GM23338 (cell line): ENCODE measurements around the gene CRK. TPM values are rescaled to one million over a fixed set of nuclear protein-coding genes. Genes with fewer than 3 reads are reported as not detected.

Experiments used
- ATAC-seq: fragments of 200-7000 bp; cut with Tn5 transposase; 3 replicates; pipeline ENCODE4 v1.9.1; 2020
- DNase-seq: peaks from one replicate; pipeline ENCODE4 v3.0.0-alpha.2; 2015; ENCODE audit warnings: low spot score
- H2AFZ ChIP-seq: fragments of 200-600 bp; sonication (generic); 2 replicates; pipeline ENCODE4 v1.8.0; 2016; ENCODE audit warnings: antibody characterized with exemption, mild to moderate bottlenecking, moderate library complexity
- H3F3A ChIP-seq: fragments of 200-600 bp; sonication (generic); replicated peaks from 2 replicates; pipeline ENCODE4 v1.8.0; 2017; ENCODE audit warnings: antibody characterized with exemption, mixed run types, low read depth
- H3K27ac ChIP-seq: fragments of 200-600 bp; sonication (generic); 2 replicates; pipeline ENCODE4 v1.6.1; 2016; ENCODE audit warnings: low read depth
- H3K27me3 ChIP-seq: fragments of 200-600 bp; sonication (generic); 2 replicates; pipeline ENCODE4 v1.8.0; 2016; ENCODE audit warnings: mild to moderate bottlenecking, mixed run types, moderate library complexity; ENCODE audit not compliant: insufficient read depth
- H3K36me3 ChIP-seq: fragments of 200-600 bp; sonication (generic); 2 replicates; pipeline ENCODE4 v1.8.0; 2016; ENCODE audit warnings: mild to moderate bottlenecking; ENCODE audit not compliant: insufficient read depth
- H3K4me1 ChIP-seq: fragments of 200-600 bp; sonication (generic); 2 replicates; pipeline ENCODE4 v1.8.0; 2016; ENCODE audit warnings: mild to moderate bottlenecking, moderate library complexity; ENCODE audit not compliant: insufficient read depth
- H3K4me2 ChIP-seq: fragments of 200-600 bp; sonication (generic); 2 replicates; pipeline ENCODE4 v1.7.1; 2017; ENCODE audit warnings: mixed run types
- H3K4me3 ChIP-seq: fragments of 200-600 bp; sonication (generic); 2 replicates; pipeline ENCODE4 v1.6.1; 2016; ENCODE audit warnings: mixed run types
- H3K79me2 ChIP-seq: fragments of 200-600 bp; sonication (generic); replicated peaks from 2 replicates; pipeline ENCODE4 v1.8.0; 2017; ENCODE audit warnings: mild to moderate bottlenecking; ENCODE audit not compliant: insufficient read depth
- H3K9me2 ChIP-seq: fragments of 200-600 bp; sonication (generic); 2 replicates; pipeline ENCODE4 v1.8.0; 2017; ENCODE audit not compliant: insufficient read depth
- H4K20me1 ChIP-seq: fragments of 200-600 bp; sonication (generic); replicated peaks from 2 replicates; pipeline ENCODE4 v1.8.0; 2017; ENCODE audit warnings: mild to moderate bottlenecking; ENCODE audit not compliant: insufficient read depth
- H3K27ac Mint-ChIP-seq: 2 replicates; pipeline ENCODE4 v1.8.0; 2020; ENCODE audit warnings: inconsistent platforms, mild to moderate bottlenecking, moderate library complexity, mixed read lengths
- H3K27me3 Mint-ChIP-seq: 3 replicates; pipeline ENCODE4 v1.8.0; 2022; ENCODE audit warnings: low read depth, mild to moderate bottlenecking, moderate library complexity, mixed read lengths, inconsistent platforms; ENCODE audit not compliant: insufficient read depth, poor library complexity
- H3K36me3 Mint-ChIP-seq: 3 replicates; pipeline ENCODE4 v1.8.0; 2021; ENCODE audit warnings: low read depth, mild to moderate bottlenecking, inconsistent platforms, moderate library complexity, mixed read lengths
- H3K4me1 Mint-ChIP-seq: 3 replicates; pipeline ENCODE4 v1.8.0; 2020; ENCODE audit warnings: mild to moderate bottlenecking, inconsistent platforms, mixed read lengths
- H3K4me3 Mint-ChIP-seq: 3 replicates; pipeline ENCODE4 v1.8.0; 2021; ENCODE audit warnings: moderate library complexity, mild to moderate bottlenecking, inconsistent platforms, mixed read lengths
- H3K9me3 Mint-ChIP-seq: 3 replicates; pipeline ENCODE4 v1.8.0; 2020; ENCODE audit warnings: moderate library complexity, mild to moderate bottlenecking, inconsistent platforms, mixed read lengths
- CREB1 ChIP-seq: fragments of 250-450 bp; sonication (Bioruptor Pico); IDR thresholded peaks from 2 replicates; pipeline ENCODE4 v1.5.0; 2020; ENCODE audit warnings: low read depth, mild to moderate bottlenecking, moderate library complexity
- EZH2 ChIP-seq: fragments of 200-600 bp; sonication (generic); IDR thresholded peaks from one replicate; pipeline ENCODE4 v1.8.0; 2017; ENCODE audit warnings: antibody characterized with exemption, mild to moderate bottlenecking, low read depth; ENCODE audit not compliant: unreplicated experiment
- EZH2phosphoT487 ChIP-seq: fragments of 200-600 bp; sonication (generic); IDR thresholded peaks from one replicate; pipeline ENCODE4 v1.8.1; 2018; ENCODE audit warnings: antibody characterized with exemption; ENCODE audit not compliant: unreplicated experiment
- JUNB ChIP-seq: IDR thresholded peaks from one replicate; pipeline ENCODE4 v1.6.1; 2016; ENCODE audit warnings: antibody characterized with exemption; ENCODE audit not compliant: unreplicated experiment
- STAT1 ChIP-seq: IDR thresholded peaks from one replicate; pipeline ENCODE4 v1.6.1; 2016; ENCODE audit warnings: antibody characterized with exemption; ENCODE audit not compliant: unreplicated experiment
- ZNF114 ChIP-seq: fragments of 250-450 bp; sonication (Bioruptor Pico); IDR thresholded peaks from 2 replicates; pipeline ENCODE4 v1.5.0; 2020; ENCODE audit warnings: mild to moderate bottlenecking, moderate library complexity
- ZNF331 ChIP-seq: fragments of 250-450 bp; sonication (Bioruptor Pico); IDR thresholded peaks from 2 replicates; pipeline ENCODE4 v1.5.0; 2020; ENCODE audit warnings: low read depth, mild to moderate bottlenecking, moderate library complexity
- ZNF462 ChIP-seq: fragments of 250-450 bp; sonication (Bioruptor Pico); IDR thresholded peaks from 2 replicates; pipeline ENCODE4 v1.5.0; 2020; ENCODE audit warnings: mild to moderate bottlenecking, moderate library complexity
- polyA plus RNA-seq: library from polyadenylated mRNA; unstranded; fragments of >200 nt; fragmentation: Nextera tagmentation; extraction: Ambion mirVana; gene quantifications from 2 replicates; pipeline ENCODE4 v1.2.1, GENCODE V29; 2016
- total RNA-seq: library from RNA; depleted of rRNA; stranded (reverse); fragments of >200 nt; shearing (Covaris generic); gene quantifications from 2 replicates; pipeline ENCODE4 v1.2.3, GENCODE V29; 2014

The CRK gene
- total and polyA plus RNA-seq, 2 experiments from 2014 or later: 32.6 to 59.8 TPM

GRCh38 chr17:1470755-1471462, 14.9 kb upstream of the CRK start (continued):
- TF ChIP-seq ZNF462 (CRISPR knock-in tag) (no peak), ZNF114 (CRISPR knock-in tag) (no peak), STAT1 (no peak), CREB1 (CRISPR knock-in tag) (no peak), ZNF331 (CRISPR knock-in tag) (no peak), JUNB (no peak), EZH2phosphoT487 (no peak), EZH2 (no peak)

GRCh38 chr17:1470071-1470754, 14.2 kb upstream of the CRK start:
- no peak overlapping the region for H3K4me3 ChIP-seq
- Mint-ChIP-seq H3K27me3 (peaks cover 12% of the 10 kb centered on the region), H3K9me3 (no peaks in the 10 kb centered on the region), H3K27ac (no peak overlapping the region), H3K36me3 (peaks cover 23% of the 10 kb centered on the region), H3K4me1 (peaks cover 25% of the 10 kb centered on the region), H3K4me3 (no peak overlapping the region)
- 0 out of 2 replicates have a peak, but pooled peaks cover 4% of the 10 kb centered on the region for H4K20me1 ChIP-seq
- H3K27me3 ChIP-seq: no peaks in the 10 kb centered on the region
- no peaks in the 10 kb centered on the region for H3K79me2 ChIP-seq
- peaks cover 10% of the 10 kb centered on the region for H3F3A ChIP-seq
- H3K36me3 ChIP-seq: no peaks in the 10 kb centered on the region
- H3K4me1 ChIP-seq: peaks cover 16% of the 10 kb centered on the region
- DNase-seq: no peak
- H2AFZ ChIP-seq: no peak overlapping the region
- no peaks in the 10 kb centered on the region for H3K9me2 ChIP-seq
- no peak overlapping the region for H3K4me2 ChIP-seq
- no peak for ATAC-seq
- no peak overlapping the region for H3K27ac ChIP-seq
- TF ChIP-seq ZNF462 (CRISPR knock-in tag): no peak
